HG03280 (cell line): ENCODE measurements around the gene PKNOX2.

Experiments
- ATAC-seq: cut with Tn5 transposase; IDR thresholded peaks from one replicate; pipeline ENCODE4 v1.9.1; 2021; ENCODE audit warnings: mild to moderate bottlenecking, moderate library complexity; ENCODE audit not compliant: unreplicated experiment

The PKNOX2 gene

GRCh38 chr11:125348674-125349309 lies 184.2 kb downstream of the PKNOX2 start:
- ATAC-seq, result peak; percentile 64

- ATAC-seq, result no peak
Measured at GRCh38 chr11:125350206-125351032, 185.9 kb downstream of the PKNOX2 start.

GRCh38 chr11:125351033-125351867 lies 186.7 kb downstream of the PKNOX2 start:
- no peak for ATAC-seq

- no peak for ATAC-seq
Measured at GRCh38 chr11:125351868-125352250, 187.3 kb downstream of the PKNOX2 start.

- ATAC-seq, result no peak
Measured at GRCh38 chr11:125356797-125357196, 192.2 kb downstream of the PKNOX2 start.

GRCh38 chr11:125357551-125357950 lies 193.0 kb downstream of the PKNOX2 start:
- ATAC-seq, result no peak

GRCh38 chr11:125358254-125358840 lies 193.8 kb downstream of the PKNOX2 start:
- ATAC-seq, result no peak

- no peak for ATAC-seq
Measured at GRCh38 chr11:125359130-125359529, 194.6 kb downstream of the PKNOX2 start.

GRCh38 chr11:125360066-125360465 lies 195.5 kb downstream of the PKNOX2 start:
- no peak for ATAC-seq

- no peak for ATAC-seq
Measured at GRCh38 chr11:125364121-125364826, 199.7 kb downstream of the PKNOX2 start.

GRCh38 chr11:125365196-125365931 lies 200.8 kb downstream of the PKNOX2 start:
- ATAC-seq, result no peak

- ATAC-seq, result no peak
Measured at GRCh38 chr11:125367710-125368109, 203.2 kb downstream of the PKNOX2 start.

GRCh38 chr11:125368757-125369156 lies 204.2 kb downstream of the PKNOX2 start:
- ATAC-seq, result no peak

GRCh38 chr11:125369808-125370207 lies 205.3 kb downstream of the PKNOX2 start:
- ATAC-seq, result no peak

- no peak for ATAC-seq
Measured at GRCh38 chr11:125370561-125371389, 206.2 kb downstream of the PKNOX2 start.

GRCh38 chr11:125371431-125371935 lies 206.9 kb downstream of the PKNOX2 start:
- no peak for ATAC-seq

GRCh38 chr11:125372088-125372487 lies 207.5 kb downstream of the PKNOX2 start:
- ATAC-seq, result no peak

- no peak for ATAC-seq
Measured at GRCh38 chr11:125372911-125373310, 208.4 kb downstream of the PKNOX2 start.
